Liver (tissue), 9 donors: ENCODE measurements around the gene NR3C1. TPM values are rescaled to one million over a fixed set of nuclear protein-coding genes. Genes with fewer than 3 reads are reported as not detected.

ENCODE experiments used
- DNase-seq: peaks from one replicate; pipeline ENCODE4 v3.0.0-alpha.2; 2017; ENCODE audit warnings: low spot score
- H3K27ac ChIP-seq, 2 donors: one replicate each; pipeline ENCODE4 v1.7.0; 2013; ENCODE audit warnings: inconsistent platforms in 2 of 2, low read length in 2 of 2, control low read depth in 1 of 2, low read depth in 1 of 2, mild to moderate bottlenecking in 1 of 2
- H3K27me3 ChIP-seq, 4 donors: one replicate each; pipeline versions ENCODE4 v1.6.1 to v1.7.0; 2013; ENCODE audit warnings: low read length in 3 of 4, inconsistent platforms in 1 of 4, mild to moderate bottlenecking in 1 of 4, moderate library complexity in 1 of 4; ENCODE audit not compliant: control insufficient read depth in 4 of 4, insufficient read depth in 4 of 4
- H3K36me3 ChIP-seq, 4 donors: one replicate each; pipeline versions ENCODE4 v1.6.1 to v1.7.0; 2013; ENCODE audit warnings: low read length in 3 of 4, mild to moderate bottlenecking in 3 of 4, low read depth in 1 of 4, moderate library complexity in 1 of 4; ENCODE audit not compliant: control insufficient read depth in 4 of 4, insufficient read depth in 3 of 4
- H3K4me1 ChIP-seq, 4 donors: one replicate each; pipeline versions ENCODE4 v1.6.1 to v1.7.0; 2013; ENCODE audit warnings: low read length in 3 of 4, mild to moderate bottlenecking in 3 of 4, moderate library complexity in 1 of 4; ENCODE audit not compliant: control insufficient read depth in 4 of 4, insufficient read depth in 4 of 4
- H3K4me3 ChIP-seq, 3 donors: one replicate each; pipeline versions ENCODE4 v1.6.1 to v1.7.0; 2013; ENCODE audit warnings: low read length in 3 of 3, control low read depth in 1 of 3, low read depth in 1 of 3, mild to moderate bottlenecking in 1 of 3
- H3K9ac ChIP-seq, 2 donors: one replicate each; pipeline ENCODE4 v1.7.0; 2013; ENCODE audit warnings: low read length in 2 of 2, mild to moderate bottlenecking in 2 of 2, moderate library complexity in 2 of 2, control low read depth in 1 of 2, low read depth in 1 of 2
- H3K9me3 ChIP-seq, 4 donors: one replicate each; pipeline versions ENCODE4 v1.6.1 to v1.7.0; 2013; ENCODE audit warnings: low read length in 3 of 4; ENCODE audit not compliant: control insufficient read depth in 4 of 4
- EGR1 ChIP-seq, 2 donors: IDR thresholded peaks; 2 replicates each; pipeline ENCODE4 v1.6.1; 2016 to 2018; ENCODE audit warnings: antibody characterized with exemption in 2 of 2, low read depth in 2 of 2
- FOXA1 ChIP-seq: IDR thresholded peaks from 2 replicates; pipeline ENCODE4 v1.6.1; 2016; ENCODE audit warnings: antibody characterized with exemption
- GABPA ChIP-seq, 2 donors: IDR thresholded peaks in 1 of 2; conservative IDR thresholded peaks in 1 of 2; 2 replicates each; pipeline ENCODE4 v1.6.1; 2016; ENCODE audit warnings: antibody characterized with exemption in 2 of 2, mild to moderate bottlenecking in 1 of 2, moderate library complexity in 1 of 2
- HNF4G ChIP-seq: IDR thresholded peaks from 2 replicates; pipeline ENCODE4 v1.6.1; 2016; ENCODE audit warnings: antibody characterized with exemption
- MAX ChIP-seq: IDR thresholded peaks from 2 replicates; pipeline ENCODE4 v1.6.1; 2016; ENCODE audit warnings: antibody characterized with exemption
- NR2F2 ChIP-seq: IDR thresholded peaks from 2 replicates; pipeline ENCODE4 v1.6.1; 2016; ENCODE audit warnings: antibody characterized with exemption
- RAD21 ChIP-seq, 2 donors: IDR thresholded peaks; 2 replicates each; pipeline ENCODE4 v1.6.1; 2016; ENCODE audit warnings: antibody characterized with exemption in 2 of 2, mild to moderate bottlenecking in 2 of 2
- REST ChIP-seq: IDR thresholded peaks from 2 replicates; pipeline ENCODE4 v1.6.1; 2016; ENCODE audit warnings: antibody characterized with exemption, mild to moderate bottlenecking
- RXRA ChIP-seq, 2 donors: IDR thresholded peaks; 2 replicates each; pipeline ENCODE4 v1.6.1; 2017 to 2018; ENCODE audit warnings: antibody characterized with exemption in 2 of 2, mild to moderate bottlenecking in 1 of 2
- SP1 ChIP-seq: IDR thresholded peaks from 2 replicates; pipeline ENCODE4 v1.6.1; 2018; ENCODE audit warnings: antibody characterized with exemption, mild to moderate bottlenecking
- YY1 ChIP-seq: IDR thresholded peaks from 2 replicates; pipeline ENCODE4 v1.6.1; 2016; ENCODE audit warnings: antibody characterized with exemption, mild to moderate bottlenecking
- ZBTB33 ChIP-seq: IDR thresholded peaks from 2 replicates; pipeline ENCODE4 v1.6.1; 2016; ENCODE audit warnings: antibody characterized with exemption
- WGBS: extraction: QIAGEN DNeasy Blood & Tissue Kit; methylation state at CpG from one replicate; pipeline ENCODE4 v1.1.7; 2013; 5-methylcytosine and 5-hydroxymethylcytosine counted together
- polyA plus RNA-seq, 2 donors: library from polyadenylated mRNA; stranded (reverse) in 1 of 2; unstranded in 1 of 2; fragments of 200-250 nt in 1 of 2; fragments of >200 nt in 1 of 2; fragmentation: Nextera tagmentation in 1 of 2; extraction: Ambion mirVana in 1 of 2; gene quantifications; one replicate each; pipeline versions ENCODE4 v1.2.1 to v1.2.3, GENCODE V29; 2013 to 2015
- total RNA-seq, 2 donors: library from RNA; depleted of rRNA; stranded (reverse); fragments of >200 nt; gene quantifications; one replicate each; pipeline ENCODE4 v1.2.3, GENCODE V29; 2014
- TF ChIP-seq, protein P1 (sequence below): fragments of 150-350 bp; IDR thresholded peaks from 2 replicates; pipeline ENCODE4 v1.5.1; 2017; ENCODE audit warnings: improper control_type of control experiment, low read depth, low read length; ENCODE audit not compliant: missing input control
- TF ChIP-seq, protein P2 (sequence below): IDR thresholded peaks from 2 replicates; pipeline ENCODE4 v1.6.1; 2016; ENCODE audit warnings: antibody characterized with exemption
- donor health status: healthy.
- donor health status: healthy.
- donor health status: healthy.
- donor health status: healthy.
- donor health status: healthy.

Gene NR3C1
- total and polyA plus RNA-seq, 4 donors, result 24.5 to 36.4 (median 29.0) TPM

GRCh38 chr5:143306040-143306439 lies 97.4 kb downstream of the NR3C1 start (continued):
- TF ChIP-seq, protein P1, sequence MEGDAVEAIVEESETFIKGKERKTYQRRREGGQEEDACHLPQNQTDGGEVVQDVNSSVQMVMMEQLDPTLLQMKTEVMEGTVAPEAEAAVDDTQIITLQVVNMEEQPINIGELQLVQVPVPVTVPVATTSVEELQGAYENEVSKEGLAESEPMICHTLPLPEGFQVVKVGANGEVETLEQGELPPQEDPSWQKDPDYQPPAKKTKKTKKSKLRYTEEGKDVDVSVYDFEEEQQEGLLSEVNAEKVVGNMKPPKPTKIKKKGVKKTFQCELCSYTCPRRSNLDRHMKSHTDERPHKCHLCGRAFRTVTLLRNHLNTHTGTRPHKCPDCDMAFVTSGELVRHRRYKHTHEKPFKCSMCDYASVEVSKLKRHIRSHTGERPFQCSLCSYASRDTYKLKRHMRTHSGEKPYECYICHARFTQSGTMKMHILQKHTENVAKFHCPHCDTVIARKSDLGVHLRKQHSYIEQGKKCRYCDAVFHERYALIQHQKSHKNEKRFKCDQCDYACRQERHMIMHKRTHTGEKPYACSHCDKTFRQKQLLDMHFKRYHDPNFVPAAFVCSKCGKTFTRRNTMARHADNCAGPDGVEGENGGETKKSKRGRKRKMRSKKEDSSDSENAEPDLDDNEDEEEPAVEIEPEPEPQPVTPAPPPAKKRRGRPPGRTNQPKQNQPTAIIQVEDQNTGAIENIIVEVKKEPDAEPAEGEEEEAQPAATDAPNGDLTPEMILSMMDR, result no peak
- TF ChIP-seq, protein P2, sequence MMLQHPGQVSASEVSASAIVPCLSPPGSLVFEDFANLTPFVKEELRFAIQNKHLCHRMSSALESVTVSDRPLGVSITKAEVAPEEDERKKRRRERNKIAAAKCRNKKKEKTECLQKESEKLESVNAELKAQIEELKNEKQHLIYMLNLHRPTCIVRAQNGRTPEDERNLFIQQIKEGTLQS, result no peak

DNA sequence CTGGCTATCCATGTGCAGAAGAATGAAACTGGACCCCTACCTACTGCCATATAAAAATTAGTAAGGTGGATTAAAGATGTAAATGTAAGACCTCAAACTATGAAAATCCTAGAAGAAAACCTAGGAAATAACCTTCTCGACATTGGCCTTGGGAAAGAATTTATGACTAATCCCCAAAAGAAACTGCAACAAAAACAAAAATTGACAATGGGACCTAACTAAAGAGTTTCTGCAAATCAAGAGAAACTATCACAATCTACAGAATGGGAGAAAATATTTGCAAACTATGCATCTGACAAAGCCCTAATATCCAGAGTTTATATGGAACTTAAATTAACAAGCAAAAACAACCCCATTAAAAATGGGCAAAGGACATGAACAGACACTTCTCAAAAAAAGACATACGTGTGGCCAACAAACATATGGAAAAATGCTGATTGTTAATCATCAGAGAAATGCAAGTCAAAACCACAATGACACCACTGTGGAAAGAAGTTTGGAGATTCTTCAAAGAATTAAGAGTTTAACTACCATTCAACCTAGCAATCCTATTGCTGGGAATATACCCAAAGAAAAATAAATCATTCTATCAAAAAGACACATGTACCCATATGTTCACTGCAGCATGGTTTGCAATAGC lies 98.5 kb downstream of the NR3C1 start:
- H3K9me3 ChIP-seq, result no peaks in the 10 kb centered on the region
- H3K4me3 ChIP-seq, result no peak overlapping the region
- H3K36me3 ChIP-seq, result peaks cover 3 to 27% (median 16%) of the 10 kb centered on the region in 4 donors
- H3K27ac ChIP-seq, result no peak overlapping the region
- H3K4me1 ChIP-seq, result no peaks in the 10 kb centered on the region
- no peaks in the 10 kb centered on the region for H3K27me3 ChIP-seq
- DNase-seq, result no peak
- no peak for TF ChIP-seq NR2F2
- TF ChIP-seq, protein P1, result no peak
- TF ChIP-seq RXRA (IDR thresholded peaks at IDR 0.05), result no peak
- TF ChIP-seq EGR1 (IDR thresholded peaks at IDR 0.05; ENCODE audit: low read depth in 2 of 2), result no peak
- no peak for TF ChIP-seq FOXA1
- TF ChIP-seq HNF4G, result no peak
- TF ChIP-seq REST, result no peak
- TF ChIP-seq YY1, result no peak
- TF ChIP-seq SP1, result no peak
- 96% methylated on average over 2 of the region's 2 CpGs for WGBS
- H3K9ac ChIP-seq, result no peak overlapping the region

DNA sequence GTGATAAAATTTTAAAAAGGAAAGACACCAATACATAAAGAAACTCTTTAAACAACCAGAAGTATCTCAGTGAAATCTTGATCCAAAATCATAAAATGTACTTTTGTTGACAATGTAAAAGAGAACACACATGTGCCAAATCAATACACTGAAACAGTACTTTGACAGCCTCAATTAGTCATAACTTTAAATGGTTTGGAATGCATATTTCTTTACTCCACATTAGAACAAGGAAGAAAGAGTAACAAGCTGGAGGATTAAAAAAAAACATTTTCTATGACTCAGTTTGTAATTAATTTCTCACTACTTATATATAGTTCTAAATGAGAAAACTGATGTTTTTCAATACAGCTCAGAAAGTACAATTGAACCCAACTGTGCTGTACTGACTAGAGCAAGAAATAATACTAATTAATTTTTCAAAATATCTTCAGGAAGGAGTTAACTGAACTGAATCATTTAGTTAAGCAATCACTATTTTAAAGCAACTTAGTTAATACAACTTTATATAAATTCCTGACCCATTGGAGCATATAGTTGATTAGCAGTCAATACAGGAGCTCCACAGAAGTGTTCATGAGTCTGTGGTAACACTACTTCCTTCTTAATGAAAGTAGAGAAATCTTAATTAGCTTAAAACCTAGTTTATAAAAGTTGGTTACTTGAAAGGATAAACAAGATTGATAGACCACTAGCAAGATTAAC lies 101.0 kb downstream of the NR3C1 start:
- Histone ChIP-seq H3K4me3 (no peak overlapping the region), H3K27me3 (no peaks in the 10 kb centered on the region), H3K27ac (no peak overlapping the region), H3K36me3 (peaks cover 4 to 27% (median 17%) of the 10 kb centered on the region in 4 donors), H3K4me1 (no peaks in the 10 kb centered on the region), H3K9ac (no peak overlapping the region), H3K9me3 (no peaks in the 10 kb centered on the region)
- no peak for DNase-seq
- TF ChIP-seq ZBTB33 (no peak), RAD21 (IDR thresholded peaks at IDR 0.05) (no peak), MAX (no peak), FOXA1 (no peak), EGR1 (IDR thresholded peaks at IDR 0.05; ENCODE audit: low read depth in 2 of 2) (no peak), GABPA (IDR thresholded peaks at IDR 0.05 in 1 of 2, conservative IDR thresholded peaks at IDR 0.05 in 1 of 2) (no peak), RXRA (IDR thresholded peaks at IDR 0.05) (no peak), SP1 (no peak), YY1 (no peak), HNF4G (no peak)
- TF ChIP-seq, protein P1, result no peak
